ENCODE results near the gene EED.
"Not testable (repeated sequence)": the region's sequence is repeated elsewhere in the genome, so short reads cannot be mapped to it uniquely, and the experiment has no call there.

Gene EED

GRCh38 chr11:86301742-86302091 lies 57.2 kb downstream of the EED start:
- DNase-seq: no peak

GRCh38 chr11:86302092-86302793 lies 57.7 kb downstream of the EED start, which contains the start of gene HIKESHI:
TSS of gene HIKESHI (plus strand) at chr11:86302240. CDS start at chr11:86302449, 209 bp downstream.
- peak; percentile 98 for DNase-seq

GRCh38 chr11:86303257-86303656 lies 58.7 kb downstream of the EED start:
- no peak for DNase-seq

- not testable (repeated sequence) for DNase-seq
Measured at GRCh38 chr11:86308710-86309109, 64.2 kb downstream of the EED start.

- DNase-seq: no peak
Measured at GRCh38 chr11:86313793-86314192, 69.2 kb downstream of the EED start.

GRCh38 chr11:86314636-86315035 lies 70.1 kb downstream of the EED start:
- DNase-seq: no peak
